KOPT-K1 (cell line): ENCODE results near the gene ACE.

Source experiments
- H3K27ac ChIP-seq: fragments of 200-600 bp; sonication (generic); 2 replicates; pipeline ENCODE4 v1.5.1; 2016; ENCODE audit warnings: antibody characterized with exemption, mild to moderate bottlenecking, low read depth, low read length; ENCODE audit not compliant: poor library complexity, severe bottlenecking
- H3K36me3 ChIP-seq: fragments of 200-600 bp; sonication (generic); 2 replicates; pipeline ENCODE4 v1.5.1; 2017; ENCODE audit warnings: antibody characterized with exemption, mild to moderate bottlenecking, low read length, moderate library complexity; ENCODE audit not compliant: insufficient read depth
- H3K9me3 ChIP-seq: fragments of 200-600 bp; sonication (generic); 2 replicates; pipeline ENCODE4 v1.5.1; 2017; ENCODE audit warnings: antibody characterized with exemption, low read length, mild to moderate bottlenecking; ENCODE audit not compliant: insufficient read depth, poor library complexity, severe bottlenecking

Gene ACE

GRCh38 chr17:63490329-63490728 lies 13.5 kb downstream of the ACE start:
- Histone ChIP-seq H3K36me3 (no peaks in the 10 kb centered on the region), H3K27ac (no peak overlapping the region), H3K9me3 (no peaks in the 10 kb centered on the region)

DNA sequence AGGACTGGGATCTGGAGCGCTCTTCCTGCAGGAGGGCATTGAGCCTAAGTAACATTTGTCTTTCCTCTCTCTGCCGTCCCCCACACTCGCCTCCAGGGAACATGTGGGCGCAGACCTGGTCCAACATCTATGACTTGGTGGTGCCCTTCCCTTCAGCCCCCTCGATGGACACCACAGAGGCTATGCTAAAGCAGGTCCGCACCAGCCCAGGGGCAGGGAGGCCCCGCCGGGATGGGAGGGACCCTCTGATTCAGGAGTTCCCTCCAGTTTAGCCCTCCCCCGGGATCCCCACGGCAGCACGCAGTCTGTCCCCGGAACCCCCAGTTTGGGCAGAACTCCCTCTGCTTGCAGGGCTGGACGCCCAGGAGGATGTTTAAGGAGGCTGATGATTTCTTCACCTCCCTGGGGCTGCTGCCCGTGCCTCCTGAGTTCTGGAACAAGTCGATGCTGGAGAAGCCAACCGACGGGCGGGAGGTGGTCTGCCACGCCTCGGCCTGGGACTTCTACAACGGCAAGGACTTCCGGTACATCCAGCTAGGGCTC lies 14.1 kb downstream of the ACE start:
- Histone ChIP-seq H3K9me3 (no peaks in the 10 kb centered on the region), H3K36me3 (no peaks in the 10 kb centered on the region), H3K27ac (no peak overlapping the region)

DNA sequence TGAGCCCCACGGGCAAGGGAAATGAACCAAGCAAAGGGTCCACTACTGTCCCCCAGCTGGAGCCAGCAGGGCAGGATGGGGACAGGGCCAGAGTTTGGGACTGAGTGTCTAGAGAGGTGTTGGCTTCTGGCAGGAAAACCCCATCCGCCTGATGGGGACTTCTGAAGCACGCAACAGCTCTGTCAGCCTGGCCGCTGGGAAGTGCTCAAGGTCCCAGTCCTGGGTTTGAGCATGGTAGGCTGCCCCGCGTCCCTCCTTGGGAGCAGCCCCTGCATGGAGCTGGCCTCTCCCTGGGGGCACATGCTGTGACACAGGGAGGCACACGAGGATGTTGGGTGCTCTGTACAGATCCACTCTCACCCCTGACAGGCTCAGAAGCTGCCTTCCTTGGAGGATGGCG lies 14.6 kb downstream of the ACE start:
- no peaks in the 10 kb centered on the region for H3K36me3 ChIP-seq
- no peaks in the 10 kb centered on the region for H3K9me3 ChIP-seq
- H3K27ac ChIP-seq: no peak overlapping the region

- Histone ChIP-seq H3K36me3 (no peaks in the 10 kb centered on the region), H3K27ac (no peak overlapping the region), H3K9me3 (no peaks in the 10 kb centered on the region)
These were observed 15.2 kb downstream of the ACE start for GRCh38 chr17:63491977-63492618.

DNA sequence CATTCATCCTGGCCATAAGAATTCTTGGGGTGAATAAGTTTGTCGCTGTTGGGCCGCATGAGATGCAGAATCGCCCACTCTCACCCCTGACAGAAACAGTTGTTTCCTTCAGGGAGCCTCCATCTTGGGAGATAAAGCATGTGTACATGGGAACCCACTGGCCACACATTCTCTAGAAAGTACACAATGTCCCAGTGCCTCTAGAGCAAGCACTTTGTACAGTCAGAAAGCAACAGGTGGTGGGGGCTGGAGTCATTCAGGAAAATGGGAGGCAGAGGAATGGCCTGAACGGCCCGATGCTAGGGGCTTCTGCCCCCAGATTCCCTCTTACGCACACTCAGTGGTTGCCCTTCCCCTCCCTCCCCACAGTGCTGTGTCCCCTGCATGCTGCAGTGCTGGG lies 16.1 kb downstream of the ACE start:
- H3K36me3 ChIP-seq: no peaks in the 10 kb centered on the region
- no peak overlapping the region for H3K27ac ChIP-seq
- H3K9me3 ChIP-seq: no peaks in the 10 kb centered on the region

- Histone ChIP-seq H3K36me3 (no peaks in the 10 kb centered on the region), H3K27ac (no peak overlapping the region), H3K9me3 (no peaks in the 10 kb centered on the region)
These were observed 16.6 kb downstream of the ACE start for GRCh38 chr17:63493411-63493810.

- Histone ChIP-seq H3K36me3 (no peaks in the 10 kb centered on the region), H3K9me3 (no peaks in the 10 kb centered on the region), H3K27ac (no peak overlapping the region)
These were observed 17.6 kb downstream of the ACE start for GRCh38 chr17:63494300-63494928.

DNA sequence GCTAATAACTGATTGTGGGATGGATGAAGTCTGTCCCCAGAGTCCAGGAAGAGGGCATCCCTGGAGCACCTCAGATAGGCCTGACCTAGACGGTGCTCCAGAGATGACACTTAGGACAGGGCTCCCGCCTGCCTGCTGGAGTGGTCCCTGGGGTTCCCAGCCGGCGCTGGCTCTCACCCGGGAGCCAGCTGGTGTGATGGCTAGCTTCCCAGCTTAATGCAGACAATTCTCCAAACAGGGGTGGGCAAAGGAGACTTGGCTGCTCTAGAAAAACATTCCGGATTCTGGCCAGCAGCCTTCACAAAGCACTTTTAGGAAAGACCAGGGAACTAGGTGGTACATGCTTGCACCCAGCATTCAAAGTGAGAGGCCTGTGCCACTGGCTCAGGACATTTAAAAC lies 18.6 kb downstream of the ACE start:
- H3K27ac ChIP-seq: no peak overlapping the region
- no peaks in the 10 kb centered on the region for H3K9me3 ChIP-seq
- no peaks in the 10 kb centered on the region for H3K36me3 ChIP-seq

GRCh38 chr17:63496177-63496576 lies 19.3 kb downstream of the ACE start:
- Histone ChIP-seq H3K36me3 (no peaks in the 10 kb centered on the region), H3K9me3 (no peaks in the 10 kb centered on the region), H3K27ac (no peak overlapping the region)

GRCh38 chr17:63496663-63497400 lies 20.0 kb downstream of the ACE start:
- no peaks in the 10 kb centered on the region for H3K9me3 ChIP-seq
- H3K36me3 ChIP-seq: no peaks in the 10 kb centered on the region
- H3K27ac ChIP-seq: no peak overlapping the region

DNA sequence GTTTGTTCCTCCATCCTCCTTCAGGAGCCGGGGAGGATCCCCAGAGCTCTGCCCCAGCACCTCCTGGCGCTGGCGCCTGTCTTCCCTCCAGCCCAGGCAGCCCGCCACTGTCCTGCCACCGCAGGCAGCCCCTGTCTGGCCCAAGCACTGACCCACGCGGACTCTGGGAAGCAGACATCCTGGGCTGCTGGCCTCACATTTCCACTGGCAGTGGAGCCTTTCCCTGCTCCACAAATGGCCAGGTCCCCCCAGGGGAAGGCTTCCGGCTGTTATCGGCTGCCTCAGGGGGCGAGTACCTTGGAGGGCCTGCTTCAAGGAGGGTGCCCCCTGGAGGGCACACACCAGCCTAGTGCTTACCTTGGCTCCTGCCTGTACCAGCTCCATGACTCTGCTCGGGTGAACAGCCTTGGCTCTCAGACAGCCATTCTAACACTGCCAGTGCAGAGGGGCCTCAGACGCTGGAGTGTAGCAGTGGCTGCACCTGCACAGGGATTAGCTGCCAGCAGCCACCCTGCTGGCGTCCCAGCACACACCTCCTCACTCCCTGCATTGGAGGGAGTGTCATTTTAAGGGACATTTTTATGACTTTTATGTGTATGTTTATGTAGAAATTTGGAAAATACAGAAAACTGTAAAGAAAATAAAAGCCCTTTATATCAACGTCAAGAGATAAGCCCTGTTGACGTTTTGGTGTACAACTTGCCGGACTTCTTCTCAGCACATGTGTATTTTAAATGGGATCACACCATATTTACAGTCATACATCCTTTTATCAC lies 21.0 kb downstream of the ACE start:
- Histone ChIP-seq H3K9me3 (no peaks in the 10 kb centered on the region), H3K36me3 (no peaks in the 10 kb centered on the region), H3K27ac (no peak overlapping the region)

- H3K27ac ChIP-seq: no peak overlapping the region
- H3K9me3 ChIP-seq: no peaks in the 10 kb centered on the region
- H3K36me3 ChIP-seq: no peaks in the 10 kb centered on the region
These were observed 21.9 kb downstream of the ACE start for GRCh38 chr17:63498626-63499195.

DNA sequence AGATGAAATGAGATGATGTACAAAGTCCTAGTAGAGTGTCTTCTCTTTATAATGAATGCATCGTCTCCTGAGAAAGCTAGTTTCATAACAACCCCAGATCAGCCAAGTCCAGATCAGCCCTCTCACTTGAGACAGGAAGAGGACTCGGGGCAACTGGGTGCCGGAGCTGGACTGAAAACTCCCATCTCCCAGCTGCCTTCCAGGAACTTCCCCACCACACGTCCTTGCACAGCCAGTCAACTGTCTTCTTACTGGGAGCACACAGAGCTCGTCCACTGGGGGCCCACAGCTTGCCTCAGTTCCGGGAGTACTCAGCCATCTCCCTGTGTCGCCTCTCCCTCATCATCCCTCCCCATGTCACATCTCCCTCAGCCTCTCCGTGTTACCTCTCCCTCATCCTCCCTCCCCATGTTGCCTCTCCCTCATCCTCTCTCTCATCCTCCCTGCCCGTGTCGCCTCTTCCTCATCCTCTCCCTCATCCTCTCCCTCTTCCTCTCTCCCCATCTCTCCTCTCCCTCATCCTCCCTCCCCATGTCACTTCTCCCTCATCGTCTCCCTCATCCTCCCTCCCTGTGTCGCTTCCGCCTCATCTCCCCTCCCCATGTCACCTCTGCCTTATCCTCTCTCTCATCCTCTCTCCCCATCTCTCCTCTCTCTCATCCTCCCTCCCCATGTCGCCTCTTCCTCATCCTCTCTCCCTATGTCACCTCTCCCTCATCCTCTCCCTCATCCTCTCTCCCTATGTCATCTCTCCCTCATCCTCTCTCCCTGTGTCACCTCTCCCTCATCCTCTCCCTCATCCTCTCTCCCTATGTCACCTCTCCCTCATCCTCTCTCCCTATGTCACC lies 23.9 kb downstream of the ACE start:
- Histone ChIP-seq H3K9me3 (peaks cover 10% of the 10 kb centered on the region), H3K36me3 (no peaks in the 10 kb centered on the region), H3K27ac (no peak overlapping the region)

DNA sequence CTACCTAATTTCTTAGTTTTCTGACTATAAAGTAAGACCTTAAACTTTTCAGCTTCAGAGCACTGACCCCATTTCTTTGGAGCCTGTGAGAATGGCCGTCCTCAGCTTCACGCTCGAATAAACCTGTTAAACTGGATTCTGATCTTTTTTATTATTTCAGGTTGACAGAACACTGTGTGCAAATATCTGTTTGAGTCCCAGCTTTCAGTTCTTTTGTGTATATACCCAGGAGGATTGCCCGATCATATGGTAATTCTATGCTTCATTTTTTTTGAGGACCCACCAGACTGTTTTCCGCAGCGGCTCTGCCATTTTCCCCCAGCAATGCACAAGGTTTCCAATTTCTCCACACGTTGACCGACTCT lies 26.5 kb downstream of the ACE start:
- Histone ChIP-seq H3K9me3 (peaks cover 10% of the 10 kb centered on the region), H3K27ac (no peak overlapping the region), H3K36me3 (no peaks in the 10 kb centered on the region)
